ENCODE results near the gene TCF7L2.

- TF ChIP-seq EZH2phosphoT487 (IDR thresholded peaks at IDR 0.05; ENCODE audit: borderline replicate concordance, low read length) (no peak), CTCF (IDR thresholded peaks at IDR 0.05; ENCODE audit: low read depth, low read length, poor library complexity, severe bottlenecking) (no peak)
These were observed 17.2 kb downstream of the TCF7L2 start for GRCh38 chr10:112967200-112967599.

All from DOHH2 (cell line).